HUES6 (cell line): Measurements from ENCODE around the gene RPS24.
"Not testable (repeated sequence)": the region's sequence is repeated elsewhere in the genome, so short reads cannot be mapped to it uniquely, and the experiment has no call there.

Source experiments
- H3K27ac ChIP-seq: 2 replicates; pipeline ENCODE4 v1.7.0; 2013; ENCODE audit warnings: low read depth, mild to moderate bottlenecking, low read length, inconsistent platforms
- H3K27me3 ChIP-seq: 2 replicates; pipeline ENCODE4 v1.6.1; 2013; ENCODE audit warnings: low read length; ENCODE audit not compliant: control insufficient read depth, insufficient read depth
- H3K36me3 ChIP-seq: 2 replicates; pipeline ENCODE4 v1.6.1; 2013; ENCODE audit warnings: low read length; ENCODE audit not compliant: control insufficient read depth, insufficient read depth
- H3K4me1 ChIP-seq: 2 replicates; pipeline ENCODE4 v1.6.1; 2013; ENCODE audit warnings: low read length; ENCODE audit not compliant: control insufficient read depth, insufficient read depth
- H3K4me3 ChIP-seq: 2 replicates; pipeline ENCODE4 v1.5.1; 2013; ENCODE audit warnings: low read depth, low read length
- H3K9ac ChIP-seq: one replicate; pipeline ENCODE4 v1.6.1; 2013; ENCODE audit warnings: mild to moderate bottlenecking, low read length
- H3K9me3 ChIP-seq: 2 replicates; pipeline ENCODE4 v1.6.1; 2013; ENCODE audit warnings: low read depth, low read length; ENCODE audit not compliant: control insufficient read depth, insufficient read depth

The RPS24 gene

DNA sequence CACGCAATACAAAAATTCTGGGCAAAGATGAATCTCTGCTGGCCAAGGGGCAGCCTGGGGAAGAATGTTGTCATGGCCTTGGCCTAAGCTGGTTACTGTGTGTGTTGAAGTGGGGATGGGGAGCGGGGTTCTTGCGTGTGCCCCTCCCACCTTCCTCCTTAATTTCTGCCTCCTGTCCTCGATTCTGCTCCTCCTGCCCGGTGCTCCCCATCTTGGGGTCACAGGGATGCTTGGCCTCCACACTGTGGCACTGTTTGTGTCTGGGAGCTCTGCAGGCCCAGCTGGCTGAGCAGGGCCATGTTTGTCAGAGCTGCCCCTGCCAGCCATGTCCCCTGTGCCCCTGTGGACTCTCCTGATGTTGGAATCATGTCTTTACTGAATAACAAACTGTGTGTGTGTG is 37.1 kb downstream of the RPS24 start:
- Histone ChIP-seq H3K27me3 (no peaks in the 10 kb centered on the region), H3K36me3 (no peaks in the 10 kb centered on the region), H3K9me3 (peaks cover 8% of the 10 kb centered on the region), H3K4me3 (no peak overlapping the region), H3K9ac (no peak overlapping the region), H3K4me1 (no peaks in the 10 kb centered on the region), H3K27ac (no peak overlapping the region)

DNA sequence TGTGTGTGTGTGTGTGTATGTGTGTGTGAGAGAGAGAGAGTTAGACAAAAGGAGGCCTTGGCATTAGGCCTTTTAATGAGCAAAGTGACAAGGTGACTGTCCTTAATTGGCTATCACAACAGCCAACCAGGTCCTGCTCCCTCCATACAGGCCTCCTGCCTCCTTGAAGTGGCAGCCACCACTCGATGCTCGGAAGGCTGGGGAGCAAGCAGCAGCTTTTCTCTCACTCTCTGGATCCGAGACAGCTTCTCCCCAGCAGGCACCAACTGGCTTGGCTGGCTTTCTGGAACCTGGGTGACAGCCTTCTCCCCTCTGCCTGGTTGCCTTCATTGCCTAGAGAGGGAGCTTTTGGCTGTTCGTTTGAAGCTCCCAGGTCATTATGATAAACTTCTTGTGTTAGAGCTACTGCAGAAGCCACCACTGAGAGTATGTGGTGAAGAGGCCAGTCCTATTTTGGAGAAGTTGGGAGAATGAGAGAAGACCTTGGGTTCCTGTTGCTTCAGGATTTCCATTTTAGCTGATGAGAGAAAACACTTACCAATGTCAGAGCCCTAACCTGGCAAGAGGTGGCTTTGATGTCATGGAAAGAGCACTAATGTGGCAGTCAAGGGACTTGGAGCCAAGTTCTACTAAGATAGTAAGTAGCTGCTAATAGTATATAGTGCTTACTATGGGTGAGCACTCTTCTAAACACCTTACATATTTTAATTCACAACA is 37.6 kb downstream of the RPS24 start:
- Histone ChIP-seq H3K4me1 (no peaks in the 10 kb centered on the region), H3K27me3 (no peaks in the 10 kb centered on the region), H3K4me3 (no peak overlapping the region)

DNA sequence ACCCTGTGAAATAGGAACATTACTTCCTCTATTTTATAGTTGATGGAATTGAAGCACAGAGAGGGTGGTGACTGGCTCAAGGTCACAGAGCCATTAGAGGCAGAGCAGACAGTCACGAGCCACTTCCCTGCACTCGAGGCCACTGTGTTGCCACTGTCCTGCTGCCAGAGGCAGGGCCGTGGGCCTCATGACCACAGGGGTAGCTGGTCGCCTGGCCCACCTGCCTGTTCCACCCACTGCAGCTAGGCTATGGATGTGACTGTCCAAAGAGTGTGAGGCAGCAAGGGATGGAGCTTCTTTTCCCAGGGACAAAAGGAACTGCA is 38.2 kb downstream of the RPS24 start:
- no peaks in the 10 kb centered on the region for H3K27me3 ChIP-seq
- H3K9me3 ChIP-seq, result peaks cover 11% of the 10 kb centered on the region
- H3K36me3 ChIP-seq, result no peaks in the 10 kb centered on the region
- no peak overlapping the region for H3K27ac ChIP-seq
- H3K4me3 ChIP-seq, result no peak overlapping the region
- no peaks in the 10 kb centered on the region for H3K4me1 ChIP-seq
- H3K9ac ChIP-seq, result no peak overlapping the region

More for the DNA sequence above, 37.6 kb downstream of the RPS24 start:
- Histone ChIP-seq H3K9ac (no peak overlapping the region), H3K36me3 (no peaks in the 10 kb centered on the region), H3K9me3 (peaks cover 8% of the 10 kb centered on the region), H3K27ac (no peak overlapping the region)

DNA sequence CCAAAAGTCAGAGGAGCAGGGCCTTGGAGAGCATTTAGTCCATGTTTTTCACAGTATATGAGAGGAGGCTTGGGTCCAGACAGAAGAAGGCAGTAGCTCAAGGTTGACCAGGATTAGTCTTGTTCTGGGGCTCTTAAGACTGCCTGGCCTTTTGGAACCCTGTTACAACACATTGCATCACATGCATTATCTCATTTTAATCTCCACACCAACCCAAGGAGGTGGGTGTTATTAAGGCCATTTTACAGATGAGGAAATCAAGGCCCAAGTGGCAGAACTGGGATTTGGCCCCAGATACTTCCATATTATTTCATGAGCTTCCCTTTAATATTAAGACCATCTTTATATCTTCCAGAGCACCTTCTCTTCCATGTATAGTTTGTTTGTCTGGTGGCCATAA is 38.8 kb downstream of the RPS24 start:
- Histone ChIP-seq H3K27me3 (no peaks in the 10 kb centered on the region), H3K4me1 (no peaks in the 10 kb centered on the region), H3K27ac (no peak overlapping the region), H3K4me3 (no peak overlapping the region), H3K9ac (no peak overlapping the region), H3K9me3 (peaks cover 16% of the 10 kb centered on the region), H3K36me3 (no peaks in the 10 kb centered on the region)

DNA sequence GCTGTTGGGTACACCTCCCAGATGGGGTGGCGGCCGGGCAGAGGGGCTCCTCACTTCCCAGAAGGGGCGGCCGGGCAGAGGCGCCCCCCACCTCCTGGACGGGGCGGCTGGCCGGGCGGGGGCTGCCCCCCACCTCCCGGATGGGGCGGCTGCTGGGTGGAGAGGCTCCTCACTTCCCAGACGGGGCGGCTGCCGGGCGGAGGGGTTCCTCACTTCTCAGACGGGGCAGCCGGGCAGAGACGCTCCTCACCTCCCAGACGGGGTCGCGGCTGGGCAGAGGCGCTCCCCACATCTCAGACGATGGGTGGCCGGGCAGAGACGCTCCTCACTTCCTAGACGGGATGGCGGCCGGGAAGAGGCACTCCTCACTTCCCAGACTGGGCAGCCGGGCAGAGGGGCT is 42.1 kb downstream of the RPS24 start:
- peaks cover 16% of the 10 kb centered on the region for H3K9me3 ChIP-seq
- H3K27me3 ChIP-seq, H3K27ac ChIP-seq, H3K9ac ChIP-seq, H3K4me3 ChIP-seq, H3K36me3 ChIP-seq, H3K4me1 ChIP-seq: not testable (repeated sequence)

DNA sequence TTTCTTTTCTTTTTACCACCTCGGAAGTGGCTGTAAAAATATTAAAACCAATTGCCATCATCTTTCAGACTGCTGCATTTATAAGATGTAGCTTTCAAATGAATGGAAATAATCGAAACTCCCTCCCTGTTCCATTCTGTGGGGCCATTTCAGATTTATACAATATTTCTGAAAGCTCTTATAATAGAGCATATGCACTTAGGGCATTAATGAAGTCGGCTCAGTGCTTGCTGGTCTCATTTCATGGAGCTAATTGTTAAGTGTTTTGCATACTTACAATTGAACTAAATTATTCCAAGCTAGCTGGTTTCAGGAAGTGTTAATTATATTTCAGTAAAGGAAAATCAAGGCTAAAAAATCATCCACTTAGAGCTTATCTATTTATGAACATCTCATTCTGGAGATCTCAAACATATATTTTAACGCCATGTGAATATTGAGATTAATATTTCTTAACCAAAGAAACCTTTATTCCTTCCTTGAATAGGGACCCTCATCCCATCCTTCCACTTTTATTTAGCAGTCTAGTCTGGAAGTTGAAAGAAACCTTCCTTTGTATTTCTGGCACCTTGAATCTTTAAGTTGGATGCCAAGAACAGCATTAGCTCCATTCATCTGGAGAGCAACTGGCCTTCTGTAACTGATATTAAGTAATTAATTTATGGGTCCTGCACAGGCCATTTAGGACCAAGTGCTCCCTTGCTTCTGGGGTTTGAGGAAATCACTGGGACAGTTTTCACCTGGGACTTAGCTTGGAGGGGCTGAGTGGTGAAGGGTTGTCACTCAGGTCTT is 45.1 kb downstream of the RPS24 start:
- H3K9ac ChIP-seq, result no peak overlapping the region
- no peaks in the 10 kb centered on the region for H3K27me3 ChIP-seq
- H3K36me3 ChIP-seq, result no peaks in the 10 kb centered on the region
- H3K27ac ChIP-seq, result no peak overlapping the region
- peaks cover 16% of the 10 kb centered on the region for H3K9me3 ChIP-seq
- no peaks in the 10 kb centered on the region for H3K4me1 ChIP-seq
- no peak overlapping the region for H3K4me3 ChIP-seq

DNA sequence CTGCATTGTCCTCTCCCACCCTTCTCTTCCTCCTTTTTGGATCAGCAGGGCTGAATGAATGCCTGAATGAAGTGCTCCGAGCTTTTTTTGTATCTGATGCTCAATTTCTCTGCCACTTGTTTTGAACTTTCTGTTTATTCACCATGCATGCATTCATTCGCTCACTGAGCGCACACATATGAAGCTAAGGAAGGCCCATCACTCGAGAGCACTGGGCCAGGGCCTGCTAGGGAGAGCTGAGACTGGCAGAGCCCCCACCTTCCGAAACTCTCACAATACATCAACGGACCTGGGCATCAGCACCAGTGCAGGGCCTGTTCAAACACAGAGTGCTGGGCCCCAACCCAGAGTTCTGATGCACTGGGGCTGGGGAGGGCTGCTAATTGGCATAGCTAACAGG is 45.7 kb downstream of the RPS24 start:
- Histone ChIP-seq H3K36me3 (no peaks in the 10 kb centered on the region), H3K4me1 (no peaks in the 10 kb centered on the region), H3K27ac (no peak overlapping the region), H3K9me3 (peaks cover 11% of the 10 kb centered on the region), H3K9ac (no peak overlapping the region), H3K4me3 (no peak overlapping the region), H3K27me3 (no peaks in the 10 kb centered on the region)

DNA sequence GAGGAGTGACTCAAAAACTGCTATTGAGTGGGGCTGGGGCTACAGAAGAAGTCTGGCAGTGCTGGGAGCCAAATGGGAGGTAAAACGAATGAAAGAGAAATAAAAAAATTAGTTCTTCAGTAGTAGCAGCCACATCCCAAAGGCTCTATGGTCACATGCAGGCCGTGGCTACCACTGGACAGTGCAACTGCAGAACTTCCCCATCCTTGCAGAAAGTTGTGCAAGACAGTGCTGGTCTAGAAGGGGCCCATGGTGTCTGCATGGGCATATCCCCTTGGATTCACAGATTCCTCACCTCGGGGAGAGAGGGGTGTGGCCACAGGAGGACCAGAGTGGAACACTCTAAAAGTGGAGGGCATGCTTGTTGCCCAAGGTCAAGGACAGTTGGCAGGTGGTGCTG is 47.6 kb downstream of the RPS24 start:
- Histone ChIP-seq H3K9me3 (peaks cover 7% of the 10 kb centered on the region; the same call in 1 of the 2 replicates), H3K4me1 (no peaks in the 10 kb centered on the region), H3K36me3 (no peaks in the 10 kb centered on the region), H3K27me3 (no peaks in the 10 kb centered on the region), H3K4me3 (no peak overlapping the region), H3K9ac (no peak overlapping the region), H3K27ac (no peak overlapping the region)

DNA sequence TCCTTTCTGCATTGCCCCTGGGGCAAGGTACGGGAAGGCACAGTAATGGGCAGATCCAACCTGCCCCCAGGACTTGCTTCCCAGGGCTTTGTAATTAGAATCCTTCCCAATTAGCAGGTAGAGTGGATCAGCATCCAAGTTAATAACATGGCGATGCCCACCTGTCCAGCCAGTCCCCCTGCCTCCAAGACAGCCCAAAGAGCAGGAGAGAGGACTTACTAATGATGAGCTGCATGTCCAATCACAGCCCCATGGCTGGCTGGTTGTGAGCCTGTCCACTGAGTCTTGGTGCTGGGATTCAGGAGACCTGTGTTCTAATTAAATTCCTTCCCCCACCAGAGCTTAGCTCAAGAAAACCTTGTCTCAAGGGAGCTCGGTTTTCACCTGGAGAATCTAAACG is 49.0 kb downstream of the RPS24 start:
- H3K27ac ChIP-seq, result no peak overlapping the region
- no peak overlapping the region for H3K9ac ChIP-seq
- H3K4me3 ChIP-seq, result no peak overlapping the region
- H3K27me3 ChIP-seq, result no peaks in the 10 kb centered on the region
- 0 out of 2 replicates have a peak, but pooled peaks cover 2% of the 10 kb centered on the region for H3K9me3 ChIP-seq
- H3K36me3 ChIP-seq, result no peaks in the 10 kb centered on the region
- H3K4me1 ChIP-seq, result no peaks in the 10 kb centered on the region
